ENCODE results near the gene MYH4.

Gene MYH4

GRCh38 chr17:10469459-10469858 is at the start of gene MYH4:
TSS of gene MYH4 (minus strand) at chr17:10469559. CDS start at chr17:10466745, 2,814 bp downstream.
- DNase-seq = no peak

DNA sequence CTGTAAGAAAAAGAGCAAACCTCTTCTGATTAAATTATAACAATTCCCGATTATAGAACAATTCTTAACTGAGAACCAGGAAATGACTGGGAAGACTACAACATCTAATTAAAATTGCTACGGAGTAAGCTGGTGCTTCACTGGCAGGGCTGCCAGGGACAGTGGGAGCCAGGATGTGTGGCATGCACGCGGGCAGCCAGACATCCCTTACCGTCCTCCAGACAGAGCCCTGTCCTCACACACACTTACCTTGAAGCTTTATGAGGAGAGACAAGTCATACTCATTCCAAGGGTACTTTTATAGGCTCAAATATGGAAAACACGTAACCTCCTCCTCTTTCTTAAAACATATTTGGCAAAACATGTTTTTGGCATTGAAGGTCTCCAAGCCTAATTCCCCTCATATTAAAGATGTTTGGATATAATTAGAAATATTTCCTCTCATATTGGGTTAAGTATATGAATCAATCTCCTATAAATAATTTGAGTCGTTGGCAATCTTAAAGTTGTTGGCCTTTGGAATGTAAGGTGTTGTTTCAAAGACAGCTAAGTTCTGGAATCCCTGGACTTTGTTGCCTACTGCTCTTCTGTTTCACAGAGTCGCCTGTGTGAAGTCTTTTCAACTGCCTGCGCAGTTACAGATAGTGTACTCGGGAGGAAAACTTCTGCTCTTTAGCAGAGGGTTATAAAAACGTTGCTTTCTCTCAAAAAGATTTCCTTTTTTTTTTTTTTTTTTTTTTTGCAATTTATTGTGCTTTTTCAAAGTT is 49.1 kb upstream of the MYH4 start, which contains the start of gene MYH1:
TSS of gene MYH1 (minus strand) at position 272 of the 767 bp plus-strand sequence. CDS start 1,900 bp downstream, outside the sequence.
- DNase-seq = no peak

DNA sequence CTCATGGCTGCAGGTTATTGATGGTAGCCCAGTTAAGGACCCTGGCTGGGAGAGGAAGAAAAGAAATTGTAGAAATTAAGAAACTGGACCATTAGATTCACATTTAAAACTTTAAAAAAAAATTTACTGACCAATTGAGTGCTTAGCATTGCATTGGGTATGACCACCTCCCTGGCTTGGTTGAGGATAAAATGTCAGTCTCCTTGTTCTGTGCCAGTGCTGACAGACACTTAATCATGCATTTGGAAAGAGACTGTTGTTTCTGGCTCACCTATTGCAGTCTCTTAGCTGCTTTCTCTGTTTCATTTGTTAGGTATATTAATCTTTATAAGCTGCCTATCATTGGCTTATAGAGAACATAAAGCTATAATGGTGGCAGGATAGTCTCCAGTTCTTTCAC is 47.3 kb upstream of the MYH4 start:
- DNase-seq = no peak

DNA sequence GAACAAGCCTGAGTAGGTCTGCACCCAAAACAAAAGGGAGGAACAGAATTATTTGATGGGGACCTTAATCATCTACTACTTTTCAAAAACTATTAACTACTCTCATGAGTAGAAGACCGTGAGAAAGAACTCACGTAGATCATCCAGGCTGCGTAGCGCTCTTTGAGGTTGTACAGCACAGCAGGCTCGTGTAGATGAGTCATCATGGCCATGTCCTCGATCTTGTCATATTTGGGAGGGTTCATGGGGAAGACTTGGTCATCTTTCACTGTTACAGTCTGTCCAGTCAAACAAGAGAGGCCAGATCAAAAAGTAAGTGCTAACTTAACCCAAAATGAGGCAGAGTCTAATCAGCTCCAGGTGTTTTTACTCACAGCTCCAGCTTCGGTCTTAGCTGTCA is 46.7 kb upstream of the MYH4 start:
- no peak for DNase-seq

DNA sequence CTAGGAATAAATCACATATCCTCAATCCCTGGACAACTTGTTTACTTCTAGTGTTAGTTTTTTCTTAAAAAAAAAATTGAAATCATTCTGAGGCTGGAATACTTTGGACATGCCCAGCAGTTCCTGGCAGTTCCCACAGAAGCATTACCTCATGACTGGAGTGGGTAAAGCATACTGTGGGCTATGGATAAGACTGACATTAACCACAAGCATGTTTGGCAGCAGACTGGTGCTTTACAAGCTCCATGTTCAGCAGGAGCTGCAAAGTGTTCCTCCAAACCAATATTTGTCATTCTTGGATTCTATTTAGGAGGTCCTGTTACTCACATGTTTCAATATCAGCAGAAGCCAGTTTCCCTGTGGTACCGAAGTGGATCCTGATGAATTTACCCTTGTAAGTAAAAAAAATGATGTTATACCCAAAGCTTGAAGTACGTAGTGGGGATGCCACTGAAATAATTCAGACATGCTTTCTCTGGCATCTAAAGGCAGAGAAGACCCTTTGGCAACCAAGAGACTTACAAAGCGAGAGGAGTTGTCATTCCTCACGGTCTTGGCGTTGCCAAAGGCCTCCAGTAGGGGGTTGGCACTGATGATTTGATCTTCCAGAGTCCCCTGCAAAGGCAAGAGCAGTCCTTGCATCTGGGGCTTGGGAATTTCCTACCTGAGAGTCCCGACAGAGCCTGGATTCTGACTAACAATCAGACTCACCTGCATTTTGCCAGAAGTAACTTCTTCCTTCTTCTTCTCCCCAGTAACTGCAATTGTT is 44.1 kb upstream of the MYH4 start:
- DNase-seq = no peak

DNA sequence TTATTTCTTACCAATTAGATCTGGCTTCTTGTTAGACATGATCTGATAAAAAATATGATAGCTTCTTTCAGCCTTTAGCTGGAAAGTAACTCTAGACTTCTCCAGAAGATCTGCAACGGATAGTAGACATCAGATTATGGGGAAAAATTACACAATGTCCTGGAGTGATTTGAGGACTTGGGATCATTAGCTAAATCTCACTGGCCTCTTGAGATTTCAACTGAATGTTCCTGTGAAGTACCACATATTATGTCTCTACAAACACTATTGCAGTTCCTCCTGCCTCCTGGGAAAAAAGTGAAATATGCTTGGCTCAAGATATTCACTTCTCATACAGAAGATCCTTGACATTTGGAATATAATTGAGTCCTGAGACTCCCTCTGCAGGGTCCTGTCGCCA is 43.5 kb upstream of the MYH4 start:
- no peak for DNase-seq

- DNase-seq = no peak
Measured at GRCh38 chr17:10499950-10500349, 30.6 kb upstream of the MYH4 start.

DNA sequence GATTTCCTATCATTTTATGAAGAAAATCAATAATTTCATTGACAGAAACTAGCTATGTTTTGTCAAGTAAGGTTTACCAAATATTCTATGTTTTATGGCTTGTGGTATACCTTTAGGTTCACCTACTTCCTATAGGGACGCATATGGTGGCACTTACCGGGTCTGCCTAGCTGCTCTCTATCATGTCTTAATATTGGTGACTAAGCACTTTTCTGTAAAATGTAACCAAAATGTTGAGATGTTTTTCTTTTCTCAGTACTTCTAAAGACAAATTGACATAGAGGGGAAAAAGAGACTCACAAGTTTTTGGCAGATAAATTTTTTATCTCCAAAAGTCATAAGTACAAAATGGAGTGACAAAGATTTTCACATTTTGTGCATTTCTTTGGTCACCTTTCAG is 22.6 kb upstream of the MYH4 start:
- DNase-seq = no peak

GRCh38 chr17:10482252-10482651 is 12.9 kb upstream of the MYH4 start:
- no peak for DNase-seq

DNA sequence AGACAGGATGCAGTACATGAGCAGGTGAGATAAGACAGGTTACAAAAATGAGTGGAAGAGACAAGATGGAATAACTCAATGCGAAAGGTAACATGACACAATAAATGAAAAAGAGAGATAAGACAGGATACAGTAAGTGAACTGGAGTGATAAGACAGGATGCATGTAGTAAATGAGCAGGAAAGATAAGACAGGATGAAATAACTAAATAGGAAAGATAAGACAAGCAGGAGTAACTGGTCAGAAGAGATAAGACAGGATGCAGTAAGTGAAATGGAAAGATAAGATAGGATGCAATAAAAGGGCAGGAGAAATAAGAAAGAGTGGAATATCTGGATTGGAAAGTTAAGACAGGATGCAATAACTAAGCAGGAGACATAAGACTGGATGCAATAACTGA is 8.3 kb upstream of the MYH4 start:
- no peak for DNase-seq

DNA sequence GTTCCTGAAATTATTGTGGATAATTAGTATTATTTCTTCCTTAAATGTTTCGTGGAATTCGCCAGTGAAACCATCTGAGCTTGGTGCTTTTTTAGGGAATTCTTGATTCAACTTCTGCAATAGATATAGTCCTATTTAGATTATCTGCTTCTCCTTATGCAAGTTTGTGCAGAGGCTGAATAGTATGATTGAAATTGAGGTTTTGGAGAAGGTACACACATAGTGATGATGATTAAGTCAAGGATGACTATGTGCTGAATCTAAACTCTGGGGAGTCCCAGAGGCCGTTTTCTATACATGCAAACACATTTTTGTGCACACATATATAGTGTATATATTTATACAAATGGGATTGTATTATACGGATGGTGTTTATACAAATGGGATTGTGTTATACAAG is 5.2 kb upstream of the MYH4 start:
- no peak for DNase-seq

GRCh38 chr17:10471858-10472257 is 2.5 kb upstream of the MYH4 start:
- no peak for DNase-seq

- DNase-seq = no peak
Measured at GRCh38 chr17:10463402-10463801, 6.0 kb downstream of the MYH4 start.

GRCh38 chr17:10460062-10460461 is 9.3 kb downstream of the MYH4 start:
- no peak for DNase-seq

DNA sequence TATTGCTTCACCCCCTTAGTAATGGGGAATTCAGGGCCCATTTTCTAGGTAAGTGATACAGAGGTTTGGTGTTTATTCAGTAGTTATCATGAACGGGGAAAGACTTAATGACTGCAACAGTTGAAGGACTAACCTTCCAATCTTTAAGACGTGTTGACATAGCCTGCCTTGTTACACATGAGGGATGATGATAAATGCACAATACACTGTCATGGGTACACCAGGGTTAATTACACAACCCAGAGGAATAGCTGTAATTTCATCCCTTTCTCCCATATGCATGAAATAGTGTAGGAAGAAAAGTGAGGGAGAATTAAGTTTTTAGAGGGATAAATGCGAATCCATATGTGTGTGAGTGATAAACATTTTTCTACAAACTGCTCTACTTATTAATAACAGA is 10.7 kb downstream of the MYH4 start:
- DNase-seq = no peak

DNA sequence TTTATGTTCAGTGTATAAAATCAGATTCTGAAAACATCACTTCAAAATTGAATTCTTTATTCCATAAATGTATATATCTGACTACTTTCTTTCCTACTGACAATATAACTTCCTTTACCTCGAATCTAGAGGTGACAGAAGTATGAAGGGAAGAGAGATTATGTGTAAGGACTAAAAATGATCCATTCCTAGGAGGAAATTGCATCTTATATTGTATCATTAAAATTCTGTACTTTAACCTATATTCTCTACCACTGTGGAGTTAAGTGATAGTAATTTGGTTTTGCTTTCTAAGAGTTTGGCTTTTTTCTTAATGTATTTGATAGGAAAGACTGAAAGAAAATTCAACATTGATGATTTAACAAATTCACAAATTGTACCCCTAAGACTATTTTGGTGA is 11.4 kb downstream of the MYH4 start:
- DNase-seq = no peak

- DNase-seq = no peak
Measured at GRCh38 chr17:10447026-10447931, 22.1 kb downstream of the MYH4 start.

DNA sequence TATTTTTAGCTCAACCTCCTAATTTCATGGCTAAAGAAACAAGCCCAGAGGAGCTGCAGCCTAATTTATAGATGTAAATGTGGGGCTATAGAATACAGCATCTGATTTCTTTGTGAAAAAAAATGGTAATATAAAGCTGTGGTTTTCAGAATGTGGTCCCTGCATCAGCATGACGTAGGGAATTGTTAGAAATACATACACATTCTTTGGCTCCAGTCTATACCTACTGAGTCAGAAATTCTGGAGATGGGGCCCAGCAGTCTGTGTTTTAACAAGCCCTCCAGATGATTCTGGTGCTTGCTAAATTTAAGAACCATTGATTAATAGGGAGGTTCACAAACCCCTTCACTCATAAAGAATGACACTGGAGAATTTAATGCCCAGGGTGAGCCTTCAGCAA is 29.5 kb downstream of the MYH4 start:
- DNase-seq = no peak

DNA sequence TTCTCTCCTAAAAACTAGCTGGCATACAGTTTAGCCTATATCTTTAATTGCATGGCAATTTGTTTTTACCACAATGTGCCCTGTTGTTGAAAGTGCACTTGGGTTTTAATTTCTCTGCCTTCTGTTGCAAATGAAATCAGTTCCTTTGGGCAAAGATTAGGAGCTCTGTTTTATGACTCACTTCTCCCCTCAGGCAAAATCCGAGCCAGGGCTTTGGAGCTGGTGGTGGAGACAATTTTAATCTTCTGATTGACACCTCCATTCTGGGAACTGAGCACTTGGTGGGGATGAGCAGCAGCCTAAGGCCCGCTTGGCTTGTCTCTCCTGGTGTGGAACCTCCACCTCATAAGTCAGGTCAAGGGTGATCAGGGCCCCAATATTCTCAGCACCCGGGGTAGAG is 34.3 kb downstream of the MYH4 start:
- no peak for DNase-seq

- DNase-seq = no peak
Measured at GRCh38 chr17:10429421-10430045, 39.8 kb downstream of the MYH4 start.

DNA sequence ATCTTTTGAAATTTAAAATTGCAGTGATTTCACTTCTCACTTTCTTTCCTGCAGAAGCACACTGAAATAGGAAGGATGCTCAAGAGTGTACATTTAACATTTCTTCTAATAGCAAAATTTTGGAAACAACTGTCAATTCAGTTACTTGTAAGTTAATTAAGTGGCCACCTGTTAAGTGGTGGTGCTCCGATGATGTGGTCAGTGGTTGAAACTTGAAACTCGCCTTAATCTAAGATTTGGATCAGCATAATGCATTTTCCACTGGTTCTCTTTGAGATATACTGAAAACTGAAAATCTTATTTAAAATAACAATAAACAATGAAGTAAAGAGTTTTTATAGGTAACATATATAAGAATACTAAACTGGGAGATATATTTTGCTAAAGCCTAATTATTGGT is 40.6 kb downstream of the MYH4 start:
- DNase-seq = no peak

GRCh38 chr17:10421900-10422542 is 47.3 kb downstream of the MYH4 start, which contains the start of gene MYH8:
TSS of gene MYH8 (minus strand) at chr17:10421950. CDS start at chr17:10420227, 1,723 bp downstream.
- no peak for DNase-seq

All from NCI-H2107 (cell line).